K562 (cell line): ENCODE data around the gene POLG. TPM values are rescaled to one million over a fixed set of nuclear protein-coding genes. Genes with fewer than 3 reads are reported as not detected.

Source experiments
- ARHGAP35 ChIP-seq: fragments of 450-650 bp; IDR thresholded peaks from 2 replicates; pipeline ENCODE4 v1.6.1; 2018; ENCODE audit not compliant: partially characterized antibody
- CBFB ChIP-seq: sonication (generic); formaldehyde crosslinking; IDR thresholded peaks from 2 replicates; pipeline ENCODE4 v1.4.0; 2020; ENCODE audit warnings: mild to moderate bottlenecking, missing genetic modification reagents
- FOXJ3 ChIP-seq: sonication (generic); formaldehyde crosslinking; IDR thresholded peaks from 2 replicates; pipeline ENCODE4 v1.4.0; 2020; ENCODE audit warnings: mild to moderate bottlenecking, missing genetic modification reagents
- GATAD2B ChIP-seq: fragments of 450-650 bp; IDR thresholded peaks from 2 replicates; pipeline ENCODE4 v1.6.1; 2017; ENCODE audit warnings: mild to moderate bottlenecking, borderline replicate concordance
- GTF2F1 ChIP-seq: IDR thresholded peaks from 2 replicates; pipeline ENCODE4 v1.6.1; 2011; ENCODE audit warnings: low read depth, low read length, improper control_type of control experiment
- MXD1 ChIP-seq: fragments of 250-450 bp; sonication (Bioruptor Pico); IDR thresholded peaks from 2 replicates; pipeline ENCODE4 v1.8.0; 2021; ENCODE audit warnings: borderline replicate concordance, mild to moderate bottlenecking, moderate library complexity; ENCODE audit not compliant: poor library complexity, severe bottlenecking
- PYGO2 ChIP-seq: fragments of 450-650 bp; IDR thresholded peaks from 2 replicates; pipeline ENCODE4 v1.6.1; 2016; ENCODE audit warnings: mild to moderate bottlenecking, missing genetic modification characterization, moderate library complexity, missing compliant biosample characterization
- SMC3 ChIP-seq: conservative IDR thresholded peaks from 2 replicates; pipeline ENCODE4 v1.6.1; 2011; ENCODE audit warnings: low read depth, low read length, improper control_type of control experiment; ENCODE audit not compliant: insufficient read depth
- XRCC5 ChIP-seq: fragments of 200-400 bp; formaldehyde crosslinking; IDR thresholded peaks from 2 replicates; pipeline ENCODE4 v1.6.1; 2017; ENCODE audit warnings: low read depth, mild to moderate bottlenecking, low read length
- ZBTB1 ChIP-seq: sonication (generic); formaldehyde crosslinking; IDR thresholded peaks from 2 replicates; pipeline ENCODE4 v1.8.1; 2023; ENCODE audit warnings: missing genetic modification reagents, low read depth, mild to moderate bottlenecking, borderline replicate concordance
- ZNF395 ChIP-seq: fragments of 200-800 bp; sonication (Bioruptor generic); IDR thresholded peaks from 2 replicates; pipeline ENCODE4 v1.6.1; 2017; ENCODE audit warnings: missing genetic modification characterization, missing compliant biosample characterization
- ZNF445 ChIP-seq: fragments of 250-450 bp; sonication (Bioruptor Pico); IDR thresholded peaks from 2 replicates; pipeline ENCODE4 v1.4.0; 2020; ENCODE audit warnings: low read depth, mild to moderate bottlenecking, moderate library complexity
- ZNF592 ChIP-seq: fragments of 450-650 bp; IDR thresholded peaks from 2 replicates; pipeline ENCODE4 v1.6.1; 2017; ENCODE audit warnings: antibody characterized with exemption, mild to moderate bottlenecking
- ZNF764 ChIP-seq: fragments of 250-450 bp; sonication (Bioruptor Pico); IDR thresholded peaks from 2 replicates; pipeline ENCODE4 v1.4.0; 2020; ENCODE audit warnings: low read depth, mild to moderate bottlenecking, moderate library complexity
- ZNF77 ChIP-seq: fragments of 250-450 bp; sonication (Bioruptor Pico); IDR thresholded peaks from 2 replicates; pipeline ENCODE4 v1.5.0; 2020
- ZNF830 ChIP-seq: fragments of 250-450 bp; sonication (Bioruptor Pico); IDR thresholded peaks from 2 replicates; pipeline ENCODE4 v1.5.0; 2021; ENCODE audit warnings: mild to moderate bottlenecking
- polyA plus RNA-seq, 8 experiments: library from polyadenylated mRNA; depleted of rRNA in 4 of 8; stranded (reverse) in 5 of 8; unstranded in 3 of 8; fragments of >200 nt; fragmentation: Nextera tagmentation in 2 of 8; fragmentation: Illumina TruSeq in 1 of 8; extraction: Ambion mirVana in 2 of 8; extraction: Trizol in 1 of 8; gene quantifications; 2 replicates each; pipeline versions ENCODE4 v1.2.1 to v1.2.3, GENCODE V29; 2011 to 2014; ENCODE audit warnings: inconsistent platforms in 1 of 8, missing spikeins in 1 of 8
- total RNA-seq, 7 experiments: library from RNA; depleted of rRNA in 6 of 7; stranded (reverse); fragments of >200 nt in 6 of 7; fragmentation: Illumina TruSeq in 2 of 7; extraction: Trizol in 2 of 7; gene quantifications; 2 replicates each; pipeline versions ENCODE4 v1.2.1 to v1.2.3, GENCODE V29; 2011 to 2021; ENCODE audit warnings: low replicate concordance in 1 of 7
- TF ChIP-seq, protein P1 (sequence below): sonication (generic); formaldehyde crosslinking; IDR thresholded peaks from 2 replicates; pipeline ENCODE4 v1.8.0; 2022; ENCODE audit warnings: mild to moderate bottlenecking, missing genetic modification reagents
- TF ChIP-seq, protein P2 (sequence below): fragments of 450-650 bp; IDR thresholded peaks from 2 replicates; pipeline ENCODE4 v1.6.1; 2016; ENCODE audit warnings: low read depth, mild to moderate bottlenecking, moderate library complexity

POLG gene
- total and polyA plus RNA-seq, 9 of the 15 experiments (the other 6 are each of a cell fraction or from before 2014, with no cell fraction given) = 15.2 to 83.8 (median 38.6) TPM

DNA sequence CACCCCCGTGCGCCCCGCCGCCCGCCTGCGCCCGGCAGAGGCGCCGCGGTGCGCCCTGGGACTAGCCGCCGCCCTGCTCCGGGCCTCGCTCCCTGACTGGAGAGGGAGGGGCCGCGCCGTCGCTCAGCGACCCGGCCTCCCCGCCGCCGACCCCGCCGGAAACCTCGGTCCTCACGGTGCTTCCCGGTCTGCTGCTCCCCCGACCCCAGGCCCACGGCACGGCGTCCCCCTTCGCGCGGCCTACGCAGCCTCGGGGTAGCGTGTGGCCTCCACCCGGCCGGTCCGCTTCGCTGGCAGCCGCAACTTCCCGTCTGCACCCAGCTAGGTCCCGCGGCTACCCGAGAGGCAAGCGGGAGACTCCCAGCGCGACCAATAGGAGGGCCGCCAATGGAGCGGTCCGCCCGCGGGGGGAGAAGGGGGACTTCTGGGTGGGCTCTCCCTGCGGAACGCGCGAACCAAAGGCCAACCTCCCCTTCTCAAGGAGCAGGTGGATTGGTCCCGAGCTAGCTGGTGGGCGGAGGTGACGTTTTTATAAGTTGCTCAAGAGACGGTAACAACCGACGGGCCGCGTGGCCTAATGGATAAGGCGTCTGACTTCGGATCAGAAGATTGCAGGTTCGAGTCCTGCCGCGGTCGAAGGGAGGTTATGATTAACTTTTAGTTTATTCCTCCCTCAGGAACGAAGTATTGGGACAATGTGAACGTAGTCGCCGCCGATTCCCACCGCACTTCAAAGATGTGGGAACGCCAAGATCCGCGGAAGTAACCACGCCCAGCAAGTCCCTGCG lies at the start of gene POLG (continued):
- TF ChIP-seq ZNF592 (peak; percentile 91), ZNF445 (no peak), ARHGAP35 (no peak), FOXJ3 (CRISPR knock-in tag) (no peak), MXD1 (CRISPR knock-in tag) (peak; percentile 28), ZNF764 (CRISPR knock-in tag) (peak; percentile 91), ZNF830 (CRISPR knock-in tag) (no peak), ZNF395 (CRISPR knock-in tag) (0 out of 2 replicates have a peak, but pooled peaks have one; percentile 37), GATAD2B (peak; percentile 70), CBFB (CRISPR knock-in tag) (peak; percentile 85), SMC3 (no peak), ZNF77 (CRISPR knock-in tag) (no peak), XRCC5 (peak; percentile 64), PYGO2 (no peak), ZBTB1 (CRISPR knock-in tag) (no peak), GTF2F1 (no peak)
- TF ChIP-seq, protein P1, sequence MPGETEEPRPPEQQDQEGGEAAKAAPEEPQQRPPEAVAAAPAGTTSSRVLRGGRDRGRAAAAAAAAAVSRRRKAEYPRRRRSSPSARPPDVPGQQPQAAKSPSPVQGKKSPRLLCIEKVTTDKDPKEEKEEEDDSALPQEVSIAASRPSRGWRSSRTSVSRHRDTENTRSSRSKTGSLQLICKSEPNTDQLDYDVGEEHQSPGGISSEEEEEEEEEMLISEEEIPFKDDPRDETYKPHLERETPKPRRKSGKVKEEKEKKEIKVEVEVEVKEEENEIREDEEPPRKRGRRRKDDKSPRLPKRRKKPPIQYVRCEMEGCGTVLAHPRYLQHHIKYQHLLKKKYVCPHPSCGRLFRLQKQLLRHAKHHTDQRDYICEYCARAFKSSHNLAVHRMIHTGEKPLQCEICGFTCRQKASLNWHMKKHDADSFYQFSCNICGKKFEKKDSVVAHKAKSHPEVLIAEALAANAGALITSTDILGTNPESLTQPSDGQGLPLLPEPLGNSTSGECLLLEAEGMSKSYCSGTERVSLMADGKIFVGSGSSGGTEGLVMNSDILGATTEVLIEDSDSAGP (CRISPR knock-in tag) = no peak
- TF ChIP-seq, protein P2, sequence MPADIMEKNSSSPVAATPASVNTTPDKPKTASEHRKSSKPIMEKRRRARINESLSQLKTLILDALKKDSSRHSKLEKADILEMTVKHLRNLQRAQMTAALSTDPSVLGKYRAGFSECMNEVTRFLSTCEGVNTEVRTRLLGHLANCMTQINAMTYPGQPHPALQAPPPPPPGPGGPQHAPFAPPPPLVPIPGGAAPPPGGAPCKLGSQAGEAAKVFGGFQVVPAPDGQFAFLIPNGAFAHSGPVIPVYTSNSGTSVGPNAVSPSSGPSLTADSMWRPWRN = peak; percentile 35; the same call in 1 of the 2 replicates
